GM19324 (cell line): ENCODE results near the gene CD72.
"Not testable (repeated sequence)": the region's sequence is repeated elsewhere in the genome, so short reads cannot be mapped to it uniquely, and the experiment has no call there.

Source experiments
- ATAC-seq: cut with Tn5 transposase; IDR thresholded peaks from one replicate; pipeline ENCODE4 v1.9.1; 2021; ENCODE audit warnings: mild to moderate bottlenecking, moderate library complexity; ENCODE audit not compliant: unreplicated experiment, low FRiP score

Gene CD72

DNA sequence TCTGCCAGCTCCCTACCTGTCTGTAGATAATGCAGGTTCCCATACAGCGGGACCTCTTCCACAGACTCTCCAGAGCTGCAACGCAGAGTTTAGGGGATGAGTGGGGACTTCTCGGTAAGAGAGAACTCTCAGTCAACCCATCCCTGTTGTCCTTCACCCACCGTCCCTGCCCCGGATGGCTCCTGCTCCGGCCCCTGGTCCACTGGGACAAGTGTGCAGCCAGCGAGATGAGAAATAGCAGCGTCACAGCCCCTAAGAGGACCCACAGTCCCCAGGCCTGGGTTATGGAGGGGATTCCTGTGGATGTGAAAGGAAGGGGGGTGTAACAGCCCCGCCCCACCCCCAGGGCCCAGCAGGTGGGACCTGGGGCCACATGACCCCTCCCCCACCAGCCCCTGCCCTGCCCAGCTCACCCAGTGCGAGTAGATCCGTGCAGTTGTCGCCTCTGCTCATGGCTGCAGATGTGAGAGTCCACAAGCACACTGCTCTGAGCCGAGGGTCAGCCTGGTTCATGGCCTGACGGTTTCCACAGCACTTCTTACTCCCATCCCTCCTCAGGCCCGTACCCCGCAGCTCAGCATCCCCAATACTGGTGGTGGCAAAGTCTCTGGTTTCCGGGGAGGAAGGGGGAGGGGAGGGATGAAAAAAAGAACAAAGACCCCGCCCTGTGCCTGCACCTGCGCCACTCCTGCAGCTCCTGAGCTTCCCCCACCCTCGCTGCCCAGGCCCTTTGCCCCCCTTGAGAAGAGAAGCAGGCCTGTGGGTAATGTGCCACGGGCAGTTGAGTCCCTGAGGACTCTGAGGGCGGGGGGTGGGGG is 32.3 kb upstream of the CD72 start, which contains the start of gene SIT1:
Gene SIT1, minus strand, starts transcription at position 591 of the 818 bp plus-strand sequence. Its CDS starts 78 bp downstream, at position 513.
- no peak for ATAC-seq

DNA sequence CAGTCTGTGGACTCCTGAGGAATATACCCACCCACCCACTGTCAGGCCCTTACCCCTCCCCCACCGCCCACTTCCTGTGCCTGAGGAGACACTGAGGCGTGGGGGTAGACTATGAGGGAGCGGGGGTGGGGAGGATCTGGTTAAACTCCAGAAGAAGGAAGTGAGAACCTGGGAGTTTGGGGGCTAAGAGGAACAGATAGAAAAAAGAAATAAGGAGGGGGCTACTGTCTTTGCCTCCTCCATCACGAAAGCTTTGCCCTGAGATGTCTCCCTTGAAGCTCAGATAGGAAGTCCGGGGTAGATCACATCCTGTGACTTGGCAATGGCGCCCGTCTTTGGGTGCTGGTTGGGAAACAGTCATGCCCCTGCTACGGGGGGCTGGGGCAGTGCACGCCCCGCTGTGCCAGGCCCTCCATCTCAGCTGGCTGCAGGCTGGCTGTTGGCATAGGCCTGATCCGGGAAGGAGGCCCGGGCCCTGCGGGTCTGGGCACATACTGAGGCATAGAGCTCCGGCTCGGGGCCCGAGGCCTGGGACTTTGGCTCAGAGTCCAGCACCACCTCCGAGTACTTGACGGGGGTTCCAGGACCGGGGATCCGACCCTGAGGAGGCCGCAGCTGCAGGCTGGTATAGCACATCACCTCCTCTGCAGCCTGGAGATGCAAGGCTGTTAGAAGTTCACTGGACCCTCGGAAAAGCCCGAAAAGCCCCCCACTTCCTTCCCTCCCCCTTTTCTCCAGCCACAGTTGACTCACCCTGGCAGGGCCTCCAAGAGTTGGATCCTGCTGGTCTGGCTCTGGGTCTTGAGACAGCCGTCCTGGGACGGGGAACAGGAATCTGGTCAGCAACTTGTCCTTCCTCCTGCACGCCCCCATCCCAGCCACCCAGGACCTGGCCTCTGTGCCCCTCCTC is 31.5 kb upstream of the CD72 start:
- ATAC-seq: no peak

DNA sequence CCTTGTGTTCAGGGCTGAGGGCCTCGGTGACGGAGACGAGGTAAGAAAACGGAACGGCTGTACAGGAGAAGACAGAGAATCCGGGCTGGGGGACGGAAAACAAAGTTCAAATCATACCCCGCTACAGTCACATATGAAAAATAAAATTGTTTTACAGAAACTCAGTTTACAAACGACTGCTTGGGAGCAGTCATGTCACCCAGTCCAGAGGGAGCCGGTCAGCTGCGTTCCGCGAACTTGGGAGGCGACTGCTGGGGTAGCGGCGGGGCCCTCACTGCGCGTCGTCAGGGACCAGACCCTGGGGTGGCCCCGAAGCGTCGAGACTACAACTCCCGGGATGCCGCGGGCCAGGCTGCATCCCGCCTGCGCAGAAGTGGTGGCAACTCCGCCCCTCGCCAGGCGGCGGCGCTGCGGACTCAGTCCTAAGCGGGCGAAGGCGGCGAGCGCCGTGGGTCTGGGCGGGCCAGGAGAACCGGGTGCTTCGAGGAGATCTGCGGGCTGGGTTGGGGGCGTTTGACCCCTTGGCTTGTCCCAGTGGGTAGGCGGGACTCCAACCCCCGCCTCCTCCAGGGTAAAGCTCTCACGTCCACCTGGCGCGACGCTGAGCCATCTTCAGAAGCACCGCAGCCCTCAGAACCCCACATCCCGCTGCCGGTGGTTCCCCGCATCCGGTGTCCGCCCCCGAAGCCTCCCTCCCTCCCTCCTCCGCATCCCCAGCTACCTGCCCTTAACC is 28.5 kb upstream of the CD72 start:
- ATAC-seq: peak; percentile 88

DNA sequence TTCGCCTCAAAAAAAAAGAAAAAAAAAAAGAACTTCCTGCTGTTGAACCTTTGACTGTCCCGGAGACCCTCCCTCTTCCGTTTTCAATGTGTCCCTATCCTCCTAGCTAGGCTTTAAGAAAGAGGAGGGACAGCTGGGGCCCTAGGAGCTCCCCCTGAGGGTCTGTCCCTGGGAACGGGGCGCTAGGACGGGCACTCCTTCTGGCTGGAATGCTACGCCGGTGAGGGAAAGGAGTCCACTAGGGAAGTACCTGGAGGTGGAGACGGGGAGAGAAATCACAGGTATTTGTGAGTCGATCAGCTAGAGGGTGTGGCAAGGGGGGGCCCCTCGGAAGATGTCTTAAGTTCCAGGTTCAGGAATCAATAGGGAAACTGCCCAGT is 27.9 kb upstream of the CD72 start:
- ATAC-seq: peak; percentile 18

DNA sequence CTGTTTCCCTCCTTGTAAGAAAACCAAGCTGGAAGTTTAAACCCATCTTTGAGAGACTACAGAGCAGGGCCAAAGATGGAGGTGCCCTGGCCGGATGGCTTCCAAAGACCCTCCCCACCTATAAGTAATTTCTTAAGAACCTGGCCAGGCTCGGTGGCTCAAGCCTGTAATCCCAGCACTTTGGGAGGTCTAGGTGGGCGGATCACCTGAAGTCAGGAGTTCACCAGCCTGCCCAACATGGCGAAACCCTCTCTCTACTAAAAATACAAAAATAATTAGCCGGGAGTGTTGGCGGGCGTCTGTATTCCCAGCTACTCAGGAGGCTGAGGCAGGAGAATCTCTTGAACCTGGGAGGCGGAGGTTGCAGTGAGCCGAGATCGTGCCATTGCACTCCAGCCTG is 27.5 kb upstream of the CD72 start:
- not testable (repeated sequence) for ATAC-seq

DNA sequence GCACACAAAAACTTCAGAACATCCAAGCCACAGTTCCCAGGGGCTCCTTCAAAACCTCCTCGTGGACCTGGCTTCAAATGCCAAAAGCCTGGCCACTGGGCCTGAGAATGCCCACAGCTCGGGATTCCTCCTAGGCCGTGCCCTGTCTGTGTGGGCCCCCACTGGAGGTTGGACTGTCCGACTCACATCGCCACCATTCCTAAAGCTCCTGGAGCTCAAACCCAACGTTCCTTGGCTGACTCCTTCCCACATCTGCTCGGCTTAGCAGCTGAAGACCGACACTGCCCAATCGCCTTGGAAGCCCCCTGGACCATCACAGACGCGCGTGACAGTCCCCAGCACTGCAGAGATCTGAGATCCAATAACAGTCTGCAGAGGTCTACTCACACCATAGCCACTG is 24.8 kb upstream of the CD72 start:
- ATAC-seq: no peak

DNA sequence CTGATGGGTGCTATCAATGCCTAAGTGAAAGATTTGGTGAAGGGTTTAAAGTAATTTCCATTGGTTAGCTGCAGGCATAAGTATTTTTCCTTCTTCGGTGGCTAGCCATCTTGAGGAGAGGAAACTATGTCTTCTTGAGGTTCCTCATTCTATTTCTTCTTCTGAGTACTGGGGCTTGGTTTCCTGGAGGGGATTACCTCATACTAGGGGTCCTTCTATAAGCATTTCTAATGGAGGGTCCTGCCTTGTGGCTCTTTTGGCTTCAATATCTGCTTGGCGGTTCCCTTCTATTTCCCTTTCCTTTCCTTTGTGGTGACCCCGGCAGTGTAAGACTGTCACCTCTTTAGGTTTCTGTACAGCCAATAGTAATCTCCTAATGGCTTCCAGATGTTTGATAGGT is 23.3 kb upstream of the CD72 start:
- not testable (repeated sequence) for ATAC-seq

DNA sequence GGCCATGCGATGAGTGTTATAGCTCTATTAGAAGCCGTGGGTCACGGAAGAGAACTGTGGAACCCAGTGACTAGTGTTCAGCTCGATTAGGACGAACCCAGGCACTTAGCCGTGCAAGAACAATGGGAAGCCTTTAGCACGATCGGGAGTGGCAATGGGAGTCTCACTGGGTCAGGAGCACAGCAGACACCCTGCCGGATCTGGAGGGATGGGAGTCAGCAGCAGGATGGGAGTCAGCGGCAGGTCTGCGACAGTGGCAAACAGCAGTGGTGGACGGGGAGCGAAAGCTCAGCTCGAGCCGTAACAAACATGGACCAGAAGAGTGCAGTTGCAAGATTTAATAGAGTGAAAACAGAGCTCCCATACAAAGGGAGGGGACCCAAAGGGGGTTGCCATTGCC is 22.2 kb upstream of the CD72 start:
- ATAC-seq: not testable (repeated sequence)

DNA sequence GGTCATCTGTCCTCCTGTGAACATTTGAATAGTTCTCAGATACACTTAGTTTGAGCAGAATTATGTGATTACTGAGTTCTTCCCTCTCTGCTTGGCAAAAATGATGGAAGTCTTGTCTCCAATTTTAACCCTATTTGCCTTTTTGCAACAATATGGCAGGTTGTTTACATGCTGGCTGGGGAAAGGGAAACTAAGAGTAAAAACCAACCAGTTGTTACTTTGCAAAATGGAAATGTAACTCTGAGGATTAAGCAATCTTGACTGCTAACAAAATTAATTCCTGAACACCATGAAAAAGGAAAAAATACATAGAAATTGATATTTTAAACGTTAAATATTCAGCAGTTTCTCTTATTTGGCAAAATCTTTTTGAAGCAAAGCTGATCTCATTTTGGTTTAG is 21.4 kb upstream of the CD72 start:
- ATAC-seq: no peak

DNA sequence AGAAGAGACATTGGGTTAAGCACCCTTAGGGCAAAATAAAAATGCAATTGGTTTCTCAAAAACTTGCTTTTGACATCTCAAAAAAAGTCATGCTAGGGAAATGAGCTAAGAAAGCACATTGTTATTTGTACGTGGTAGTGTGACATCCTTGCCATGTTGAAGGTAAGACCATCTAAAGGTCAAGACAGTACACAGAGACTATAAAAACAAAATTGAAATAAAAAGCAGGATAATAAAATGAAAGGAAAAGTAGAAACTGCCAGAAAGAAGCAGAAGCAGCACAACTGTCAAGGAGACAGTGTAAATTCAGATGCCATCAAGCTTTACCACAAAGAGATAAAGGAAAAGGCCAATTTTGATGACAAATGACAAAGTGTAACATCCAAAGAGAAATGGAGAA is 21.0 kb upstream of the CD72 start:
- ATAC-seq: not testable (repeated sequence)

DNA sequence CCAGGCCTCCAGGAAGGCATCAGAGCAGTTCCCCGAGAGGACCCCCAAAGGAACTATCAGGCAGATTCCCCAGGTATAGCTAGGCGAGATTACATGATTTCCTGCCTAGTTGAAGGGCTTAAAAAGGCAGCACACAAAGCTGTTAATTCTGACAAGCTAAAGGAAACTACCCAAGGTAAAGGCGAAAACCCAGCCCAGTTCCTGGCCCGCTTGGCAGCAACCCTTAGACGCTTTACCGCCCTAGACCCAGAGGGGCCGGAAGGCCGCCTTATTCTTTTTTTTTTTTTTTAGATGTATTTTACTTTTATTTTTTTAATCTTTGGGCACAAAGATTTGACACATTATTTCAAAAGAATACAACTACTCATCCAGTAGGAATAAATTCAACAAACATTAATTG is 20.5 kb upstream of the CD72 start:
- ATAC-seq: not testable (repeated sequence)

DNA sequence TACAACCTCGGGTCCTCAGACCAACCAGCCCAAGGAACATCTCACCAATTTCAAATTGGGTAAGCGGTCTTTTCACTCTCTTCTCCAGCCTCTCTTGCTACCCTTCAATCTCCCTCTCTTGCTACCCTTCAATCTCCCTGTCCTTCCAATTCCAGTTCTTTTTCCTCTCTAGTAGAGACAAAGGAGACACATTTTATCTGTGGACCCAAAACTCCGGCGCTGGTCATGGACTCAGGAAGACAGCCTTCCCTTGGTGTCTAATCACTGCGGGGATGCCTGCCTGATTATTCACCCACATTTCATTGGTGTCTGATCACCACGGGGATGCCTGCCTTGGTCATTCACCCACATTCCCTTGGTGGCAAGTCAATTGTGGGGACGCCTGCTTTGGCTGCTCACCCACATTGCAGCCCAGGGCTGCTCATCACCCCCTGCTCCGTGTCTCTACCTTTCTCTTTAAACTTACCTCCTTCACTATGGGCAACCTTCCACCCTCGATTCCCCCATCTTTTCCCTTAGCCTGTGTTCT is 19.3 kb upstream of the CD72 start:
- not testable (repeated sequence) for ATAC-seq

DNA sequence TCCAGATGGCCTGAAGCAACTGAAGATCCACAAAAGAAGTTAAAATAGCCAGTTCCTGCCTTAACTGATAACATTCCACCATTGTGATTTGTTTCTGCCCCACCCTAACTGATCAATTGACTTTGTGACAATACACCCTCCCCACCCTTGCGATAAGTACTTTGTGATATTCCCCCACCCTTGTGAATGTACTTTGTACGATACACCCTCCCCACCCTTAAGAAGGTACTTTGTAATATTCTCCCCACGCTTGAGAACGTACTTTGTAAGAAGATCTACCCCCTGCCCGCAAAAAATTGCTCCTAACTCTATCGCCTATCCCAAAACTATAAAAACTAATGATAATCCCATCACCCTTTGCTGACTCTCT is 18.6 kb upstream of the CD72 start:
- ATAC-seq: not testable (repeated sequence)

DNA sequence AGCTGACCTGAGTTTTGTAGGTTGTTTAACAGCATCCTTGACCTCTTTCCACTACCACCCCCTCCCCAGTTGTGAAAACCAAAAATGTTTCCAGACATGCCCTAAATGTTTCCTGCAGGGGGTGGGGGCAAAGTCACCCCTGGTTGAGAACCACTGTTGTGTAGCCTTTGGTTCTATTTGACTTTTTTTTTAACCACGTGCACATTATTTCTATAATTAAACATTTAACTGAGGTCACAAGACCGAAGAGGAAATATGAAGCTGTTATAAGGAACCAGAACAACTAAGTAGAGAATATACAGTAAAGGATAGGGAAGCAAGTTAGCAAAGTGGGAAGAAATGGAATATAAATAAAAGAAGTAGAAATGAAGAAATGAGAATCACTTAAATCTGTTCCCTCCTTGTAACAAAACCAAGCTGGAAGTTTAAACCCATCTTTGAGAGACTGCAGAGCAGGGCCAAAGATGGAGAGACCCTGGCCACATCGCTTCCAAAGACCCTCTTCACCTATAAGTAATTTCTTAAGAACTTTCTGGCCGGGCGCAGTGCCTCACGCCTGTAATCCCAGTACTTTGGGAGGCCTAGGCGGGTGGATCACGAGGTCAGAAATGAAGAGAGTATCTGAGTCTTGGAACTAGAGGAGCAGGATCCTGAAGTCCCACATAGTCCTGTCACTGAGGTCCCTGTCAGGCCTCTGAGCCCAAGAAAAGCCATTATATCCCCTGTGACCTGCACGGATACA is 18.1 kb upstream of the CD72 start:
- no peak for ATAC-seq

DNA sequence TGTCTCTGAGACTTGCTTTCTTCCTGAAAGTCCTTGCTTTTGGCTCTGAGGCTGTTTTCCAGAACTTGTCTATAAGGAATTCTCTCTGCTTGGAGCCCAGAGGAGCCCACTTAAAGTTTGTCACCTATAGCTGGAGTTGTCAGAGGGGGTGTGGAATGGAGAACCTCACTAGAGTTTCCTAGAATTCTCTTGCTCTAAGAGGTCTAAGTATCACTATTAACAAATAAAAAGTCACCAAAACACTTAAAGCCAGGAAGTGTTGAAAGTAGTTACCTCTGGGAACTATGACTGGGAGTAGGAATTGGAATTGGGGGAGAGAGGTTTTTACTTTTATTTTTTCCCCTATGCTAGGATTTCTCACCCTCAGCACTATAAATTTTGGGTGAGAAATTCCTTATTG is 17.5 kb upstream of the CD72 start:
- no peak for ATAC-seq

DNA sequence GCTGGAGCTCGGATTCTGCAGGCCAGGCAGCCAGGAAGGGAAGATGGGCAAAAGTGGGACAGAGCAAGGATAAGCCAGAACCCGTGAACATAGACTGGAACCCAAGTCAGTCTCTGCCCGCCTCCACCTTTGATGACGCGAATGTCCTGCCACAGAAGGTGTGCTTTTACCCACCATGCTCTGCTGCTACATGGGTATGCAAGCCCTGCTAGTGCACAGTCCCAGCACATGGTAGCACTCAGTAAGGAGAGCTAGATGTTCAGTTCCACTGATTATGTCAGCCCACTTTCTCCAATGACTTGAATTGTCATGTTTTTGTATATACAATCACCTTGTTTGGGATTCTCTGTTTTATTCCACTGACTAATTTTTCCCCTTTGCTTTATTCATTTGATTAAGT is 11.4 kb upstream of the CD72 start:
- ATAC-seq: no peak

DNA sequence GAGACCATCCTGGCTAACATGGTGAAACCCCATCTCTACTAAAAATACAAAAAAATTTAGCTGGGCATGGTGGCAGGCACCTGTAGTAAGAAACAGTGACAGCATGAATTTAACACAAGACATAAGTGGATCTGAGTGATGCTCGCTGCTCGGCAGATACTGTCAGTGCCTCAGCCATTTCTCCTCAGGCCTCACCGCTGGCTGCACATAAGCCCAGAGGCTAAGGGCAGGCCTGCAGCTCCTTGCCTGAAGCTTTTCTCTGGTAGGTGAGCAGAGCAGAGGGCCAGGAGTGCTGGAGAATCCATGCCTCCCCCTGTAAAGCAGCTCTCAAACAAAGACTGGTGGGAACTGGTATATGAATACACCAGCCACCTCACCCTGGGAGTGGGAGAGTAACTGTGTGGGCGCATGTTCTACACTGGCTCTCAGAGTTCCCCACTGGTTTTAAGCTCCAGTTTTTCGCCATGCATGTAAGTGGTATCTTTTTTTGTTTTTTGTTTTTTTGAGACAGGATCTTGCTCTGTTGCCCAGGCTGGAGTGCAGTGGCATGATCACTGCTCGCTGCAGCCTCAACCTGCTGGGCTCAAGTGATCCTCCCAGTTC is 10.3 kb upstream of the CD72 start:
- ATAC-seq: no peak

DNA sequence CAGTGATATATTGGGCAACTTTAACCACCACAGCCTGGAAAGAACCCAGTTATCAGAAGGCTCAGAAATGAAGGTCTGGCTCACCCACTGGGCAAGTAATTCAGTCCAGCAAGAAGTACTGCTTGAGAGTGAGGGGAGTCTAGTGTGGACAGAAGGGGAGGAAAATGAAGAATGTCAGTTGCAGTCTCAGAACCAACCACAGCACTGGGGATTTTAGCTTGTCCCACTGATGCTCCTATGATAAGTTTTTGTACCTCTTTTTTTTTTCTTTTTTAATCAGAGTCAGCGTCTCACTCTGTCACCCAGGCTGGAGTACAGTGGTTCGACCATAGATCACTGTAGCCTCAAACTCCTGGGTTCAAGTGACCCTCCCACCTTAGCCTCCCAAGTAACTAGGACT is 9.4 kb upstream of the CD72 start:
- no peak for ATAC-seq

DNA sequence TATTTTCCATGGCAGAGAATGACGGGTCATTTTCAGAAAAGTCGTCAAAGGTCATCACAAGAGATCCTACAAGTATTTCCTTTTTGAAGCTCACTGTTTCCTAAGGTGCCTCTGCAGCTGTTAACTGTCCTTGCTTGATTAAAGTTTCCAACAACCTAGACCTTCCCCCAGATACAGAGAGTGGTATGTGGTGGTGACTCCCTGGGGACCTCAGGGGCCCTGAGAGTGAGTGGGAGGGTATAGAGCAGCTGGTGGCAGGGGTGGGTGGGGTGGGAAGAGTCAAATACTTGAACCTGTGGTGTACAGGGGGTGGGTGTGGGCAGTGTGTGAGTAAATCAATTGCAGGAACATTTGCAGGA is 1.6 kb upstream of the CD72 start:
- ATAC-seq: peak; percentile 48
